K562 (cell line): ENCODE results near the gene TMEM129. TPM values are rescaled to one million over a fixed set of nuclear protein-coding genes. Genes with fewer than 3 reads are reported as not detected.

Experiments used
- ARID3B ChIP-seq: fragments of 250-450 bp; sonication (Bioruptor Pico); IDR thresholded peaks from 2 replicates; pipeline ENCODE4 v1.4.0; 2020; ENCODE audit warnings: borderline replicate concordance
- CEBPB ChIP-seq: fragments of 450-650 bp; IDR thresholded peaks from 2 replicates; pipeline ENCODE4 v1.6.1; 2016; ENCODE audit warnings: missing genetic modification characterization, missing compliant biosample characterization
- ERF ChIP-seq: fragments of 450-650 bp; formaldehyde crosslinking; IDR thresholded peaks from 2 replicates; pipeline ENCODE4 v1.4.0; 2020; ENCODE audit warnings: mild to moderate bottlenecking, mixed read lengths
- ESRRB ChIP-seq: fragments of 250-450 bp; sonication (Bioruptor Pico); IDR thresholded peaks from 2 replicates; pipeline ENCODE4 v1.5.0; 2020; ENCODE audit warnings: mild to moderate bottlenecking, moderate library complexity, borderline replicate concordance
- GTF2A2 ChIP-seq: IDR thresholded peaks from 2 replicates; pipeline ENCODE4 v1.6.1; 2016; ENCODE audit warnings: mild to moderate bottlenecking, missing genetic modification characterization, missing compliant biosample characterization
- KLF6 ChIP-seq: fragments of 250-450 bp; sonication (Bioruptor Pico); IDR thresholded peaks from 2 replicates; pipeline ENCODE4 v1.4.0; 2020; ENCODE audit warnings: mild to moderate bottlenecking, moderate library complexity, borderline replicate concordance
- MCM3 ChIP-seq: fragments of 450-650 bp; IDR thresholded peaks from 2 replicates; pipeline ENCODE4 v1.6.1; 2016
- MCM7 ChIP-seq, 2 experiments: fragments of 450-650 bp; IDR thresholded peaks; 2 replicates each; pipeline ENCODE4 v1.6.1; 2016 to 2018
- NCOA4 ChIP-seq: fragments of 450-650 bp; IDR thresholded peaks from 2 replicates; pipeline ENCODE4 v1.6.1; 2018; ENCODE audit warnings: mild to moderate bottlenecking; ENCODE audit not compliant: partially characterized antibody
- NCOR1 ChIP-seq: fragments of 450-650 bp; IDR thresholded peaks from 2 replicates; pipeline ENCODE4 v1.6.1; 2016; ENCODE audit warnings: mild to moderate bottlenecking, moderate library complexity
- NFXL1 ChIP-seq: fragments of 450-650 bp; formaldehyde crosslinking; IDR thresholded peaks from 2 replicates; pipeline ENCODE4 v1.4.0; 2021; ENCODE audit warnings: mild to moderate bottlenecking
- PRPF4 ChIP-seq: fragments of 200-400 bp; formaldehyde crosslinking; IDR thresholded peaks from one replicate; pipeline ENCODE4 v1.6.1; 2017; ENCODE audit warnings: low read length, low read depth, mild to moderate bottlenecking; ENCODE audit not compliant: insufficient read depth, poor library complexity, severe bottlenecking
- SMARCE1 ChIP-seq: fragments of 450-650 bp; IDR thresholded peaks from 2 replicates; pipeline ENCODE4 v1.7.1; 2016; ENCODE audit warnings: mild to moderate bottlenecking
- TOE1 ChIP-seq, 2 experiments: fragments of 450-650 bp in 1 of 2; sonication (generic) in 1 of 2; formaldehyde crosslinking in 1 of 2; IDR thresholded peaks; 2 replicates each; pipeline versions ENCODE4 v1.7.1 to v1.8.0; 2016 to 2022; ENCODE audit warnings: borderline replicate concordance in 2 of 2, mild to moderate bottlenecking in 2 of 2, antibody characterized with exemption in 1 of 2, inconsistent platforms in 1 of 2, low read depth in 1 of 2, missing genetic modification reagents in 1 of 2, moderate library complexity in 1 of 2
- ZC3H8 ChIP-seq: fragments of 450-650 bp; IDR thresholded peaks from 2 replicates; pipeline ENCODE4 v1.6.1; 2017
- ZNF175 ChIP-seq: fragments of 200-800 bp; sonication (Bioruptor generic); IDR thresholded peaks from 2 replicates; pipeline ENCODE4 v1.6.1; 2016; ENCODE audit warnings: low read depth, mild to moderate bottlenecking, missing genetic modification characterization, missing compliant biosample characterization
- ZNF224 ChIP-seq: sonication (generic); formaldehyde crosslinking; IDR thresholded peaks from 2 replicates; pipeline ENCODE4 v1.8.0; 2022; ENCODE audit warnings: mild to moderate bottlenecking, missing genetic modification reagents
- ZNF696 ChIP-seq: fragments of 250-450 bp; sonication (Bioruptor Pico); conservative IDR thresholded peaks from 2 replicates; pipeline ENCODE4 v1.4.0; 2020; ENCODE audit warnings: mild to moderate bottlenecking, moderate library complexity
- ZNF699 ChIP-seq: fragments of 250-450 bp; sonication (Bioruptor Pico); IDR thresholded peaks from 2 replicates; pipeline ENCODE4 v1.8.0; 2021; ENCODE audit warnings: mild to moderate bottlenecking, moderate library complexity; ENCODE audit not compliant: insufficient replicate concordance
- polyA plus RNA-seq, 8 experiments: library from polyadenylated mRNA; depleted of rRNA in 4 of 8; stranded (reverse) in 5 of 8; unstranded in 3 of 8; fragments of >200 nt; fragmentation: Nextera tagmentation in 2 of 8; fragmentation: Illumina TruSeq in 1 of 8; extraction: Ambion mirVana in 2 of 8; extraction: Trizol in 1 of 8; gene quantifications; 2 replicates each; pipeline versions ENCODE4 v1.2.1 to v1.2.3, GENCODE V29; 2011 to 2014; ENCODE audit warnings: inconsistent platforms in 1 of 8, missing spikeins in 1 of 8
- total RNA-seq, 7 experiments: library from RNA; depleted of rRNA in 6 of 7; stranded (reverse); fragments of >200 nt in 6 of 7; fragmentation: Illumina TruSeq in 2 of 7; extraction: Trizol in 2 of 7; gene quantifications; 2 replicates each; pipeline versions ENCODE4 v1.2.1 to v1.2.3, GENCODE V29; 2011 to 2021; ENCODE audit warnings: low replicate concordance in 1 of 7
- TF ChIP-seq, protein P1 (sequence below): fragments of 450-650 bp; IDR thresholded peaks from 2 replicates; pipeline ENCODE4 v1.6.1; 2018; ENCODE audit not compliant: partially characterized antibody
- TF ChIP-seq, protein P2 (sequence below): fragments of 250-450 bp; sonication (Bioruptor Pico); IDR thresholded peaks from 2 replicates; pipeline ENCODE4 v1.5.0; 2021; ENCODE audit warnings: mild to moderate bottlenecking, borderline replicate concordance

The TMEM129 gene
- total and polyA plus RNA-seq, 9 of the 15 experiments (the other 6 are each of a cell fraction or from before 2014, with no cell fraction given) = 0.34 to 47.2 (median 18.8) TPM

DNA sequence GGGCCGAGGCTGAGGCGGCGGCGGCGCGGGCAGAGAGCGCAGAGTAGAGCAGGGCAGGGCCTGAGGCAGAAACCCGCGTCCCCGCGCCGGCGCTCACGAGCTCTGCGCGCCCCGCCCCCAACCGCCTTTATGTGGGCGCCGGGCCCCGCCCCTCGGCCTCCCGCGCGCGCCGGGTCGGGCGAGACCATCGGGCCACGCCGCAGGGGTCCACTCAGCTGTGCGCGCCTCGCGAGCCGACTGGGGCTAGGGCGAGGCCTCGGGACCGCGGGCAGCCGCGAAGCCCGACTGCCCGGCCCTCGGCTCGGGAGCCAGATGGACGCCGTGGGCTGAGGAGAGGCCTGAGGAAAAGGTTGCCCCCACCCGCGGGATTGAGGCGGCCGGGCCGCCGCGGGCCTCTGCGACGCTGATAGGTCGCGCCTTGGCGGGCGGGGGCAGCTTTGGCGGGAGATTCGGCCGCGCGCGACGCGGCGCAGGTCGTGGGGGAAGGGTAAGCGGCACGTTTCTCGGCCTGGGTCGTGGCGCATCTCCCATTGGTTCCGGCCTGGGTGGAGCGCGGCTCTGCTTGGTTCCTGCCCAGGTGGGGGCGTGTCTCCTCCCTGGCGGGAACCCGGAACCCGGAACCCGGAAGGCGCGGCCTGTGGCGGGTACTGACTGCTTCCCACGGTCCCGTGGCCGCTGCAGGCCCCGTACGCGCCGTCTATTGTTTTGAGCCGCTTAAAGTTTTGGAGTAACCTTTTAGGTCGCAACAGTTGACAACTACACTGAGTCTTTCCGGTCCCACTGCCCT, 8.7 kb downstream of the TMEM129 start, which contains the start of gene SLBP (continued):
- TF ChIP-seq ZNF175 = no peak
- TF ChIP-seq ZNF699 (CRISPR knock-in tag) = no peak
- TF ChIP-seq NFXL1 = no peak
- peak; percentile 83; the same call in 1 of the 2 replicates for TF ChIP-seq GTF2A2
- no peak for TF ChIP-seq ARID3B (CRISPR knock-in tag)
- TF ChIP-seq MCM3 = no peak
- TF ChIP-seq ZNF696 (CRISPR knock-in tag) = no peak
- 0 out of 2 replicates have a peak, but pooled peaks have one; percentile 6 for TF ChIP-seq ERF (CRISPR knock-in tag)
- TF ChIP-seq, protein P1, sequence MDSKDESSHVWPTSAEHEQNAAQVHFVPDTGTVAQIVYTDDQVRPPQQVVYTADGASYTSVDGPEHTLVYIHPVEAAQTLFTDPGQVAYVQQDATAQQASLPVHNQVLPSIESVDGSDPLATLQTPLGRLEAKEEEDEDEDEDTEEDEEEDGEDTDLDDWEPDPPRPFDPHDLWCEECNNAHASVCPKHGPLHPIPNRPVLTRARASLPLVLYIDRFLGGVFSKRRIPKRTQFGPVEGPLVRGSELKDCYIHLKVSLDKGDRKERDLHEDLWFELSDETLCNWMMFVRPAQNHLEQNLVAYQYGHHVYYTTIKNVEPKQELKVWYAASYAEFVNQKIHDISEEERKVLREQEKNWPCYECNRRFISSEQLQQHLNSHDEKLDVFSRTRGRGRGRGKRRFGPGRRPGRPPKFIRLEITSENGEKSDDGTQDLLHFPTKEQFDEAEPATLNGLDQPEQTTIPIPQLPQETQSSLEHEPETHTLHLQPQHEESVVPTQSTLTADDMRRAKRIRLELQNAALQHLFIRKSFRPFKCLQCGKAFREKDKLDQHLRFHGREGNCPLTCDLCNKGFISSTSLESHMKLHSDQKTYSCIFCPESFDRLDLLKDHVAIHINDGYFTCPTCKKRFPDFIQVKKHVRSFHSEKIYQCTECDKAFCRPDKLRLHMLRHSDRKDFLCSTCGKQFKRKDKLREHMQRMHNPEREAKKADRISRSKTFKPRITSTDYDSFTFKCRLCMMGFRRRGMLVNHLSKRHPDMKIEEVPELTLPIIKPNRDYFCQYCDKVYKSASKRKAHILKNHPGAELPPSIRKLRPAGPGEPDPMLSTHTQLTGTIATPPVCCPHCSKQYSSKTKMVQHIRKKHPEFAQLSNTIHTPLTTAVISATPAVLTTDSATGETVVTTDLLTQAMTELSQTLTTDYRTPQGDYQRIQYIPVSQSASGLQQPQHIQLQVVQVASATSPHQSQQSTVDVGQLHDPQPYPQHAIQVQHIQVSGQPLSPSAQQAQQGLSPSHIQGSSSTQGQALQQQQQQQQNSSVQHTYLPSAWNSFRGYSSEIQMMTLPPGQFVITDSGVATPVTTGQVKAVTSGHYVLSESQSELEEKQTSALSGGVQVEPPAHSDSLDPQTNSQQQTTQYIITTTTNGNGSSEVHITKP = peak; percentile 99
- no peak; the same call in 1 of the 2 replicates for TF ChIP-seq ZNF224 (CRISPR knock-in tag)
- TF ChIP-seq CEBPB (tag) = no peak
- TF ChIP-seq PRPF4 = peak; percentile 16
- TF ChIP-seq, protein P2, sequence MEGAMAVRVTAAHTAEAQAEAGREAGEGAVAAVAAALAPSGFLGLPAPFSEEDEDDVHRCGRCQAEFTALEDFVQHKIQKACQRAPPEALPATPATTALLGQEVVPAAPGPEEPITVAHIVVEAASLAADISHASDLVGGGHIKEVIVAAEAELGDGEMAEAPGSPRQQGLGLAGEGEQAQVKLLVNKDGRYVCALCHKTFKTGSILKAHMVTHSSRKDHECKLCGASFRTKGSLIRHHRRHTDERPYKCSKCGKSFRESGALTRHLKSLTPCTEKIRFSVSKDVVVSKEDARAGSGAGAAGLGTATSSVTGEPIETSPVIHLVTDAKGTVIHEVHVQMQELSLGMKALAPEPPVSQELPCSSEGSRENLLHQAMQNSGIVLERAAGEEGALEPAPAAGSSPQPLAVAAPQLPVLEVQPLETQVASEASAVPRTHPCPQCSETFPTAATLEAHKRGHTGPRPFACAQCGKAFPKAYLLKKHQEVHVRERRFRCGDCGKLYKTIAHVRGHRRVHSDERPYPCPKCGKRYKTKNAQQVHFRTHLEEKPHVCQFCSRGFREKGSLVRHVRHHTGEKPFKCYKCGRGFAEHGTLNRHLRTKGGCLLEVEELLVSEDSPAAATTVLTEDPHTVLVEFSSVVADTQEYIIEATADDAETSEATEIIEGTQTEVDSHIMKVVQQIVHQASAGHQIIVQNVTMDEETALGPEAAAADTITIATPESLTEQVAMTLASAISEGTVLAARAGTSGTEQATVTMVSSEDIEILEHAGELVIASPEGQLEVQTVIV (CRISPR knock-in tag) = no peak
- TF ChIP-seq MCM7 (IDR thresholded peaks at IDR 0.05) = no peak
- TF ChIP-seq TOE1 (IDR thresholded peaks at IDR 0.05; ENCODE audit: borderline replicate concordance) = peak; percentile 58; the same call in 1 of the 2 replicates
- TF ChIP-seq TOE1 (CRISPR knock-in tag; IDR thresholded peaks at IDR 0.05; ENCODE audit: borderline replicate concordance, low read depth) = peak; percentile 96
- TF ChIP-seq NCOR1 = peak; percentile 70
- no peak for TF ChIP-seq KLF6 (CRISPR knock-in tag)
- no peak for TF ChIP-seq SMARCE1
- no peak for TF ChIP-seq ZC3H8
- no peak for TF ChIP-seq NCOA4
- TF ChIP-seq ESRRB (CRISPR knock-in tag) = no peak
